Subcutaneous abdominal adipose tissue (tissue), 5 donors: ENCODE measurements around the gene PCBP3.
"Not testable (repeated sequence)": the region's sequence is repeated elsewhere in the genome, so short reads cannot be mapped to it uniquely, and the experiment has no call there.

ENCODE experiments used
- H3K27ac ChIP-seq: one replicate; pipeline ENCODE4 v1.7.0; 2013; ENCODE audit warnings: low read depth, mild to moderate bottlenecking, inconsistent platforms, low read length, moderate library complexity
- H3K27me3 ChIP-seq, 5 donors: one replicate each; pipeline ENCODE4 v1.7.0; 2013; ENCODE audit warnings: low read length in 5 of 5, inconsistent platforms in 1 of 5; ENCODE audit not compliant: control insufficient read depth in 5 of 5, insufficient read depth in 4 of 5
- H3K36me3 ChIP-seq, 5 donors: one replicate each; pipeline ENCODE4 v1.7.0; 2013; ENCODE audit warnings: low read length in 5 of 5; ENCODE audit not compliant: control insufficient read depth in 5 of 5, insufficient read depth in 5 of 5
- H3K4me1 ChIP-seq, 5 donors: one replicate each; pipeline ENCODE4 v1.7.0; 2013; ENCODE audit warnings: low read length in 5 of 5, mild to moderate bottlenecking in 3 of 5, moderate library complexity in 1 of 5; ENCODE audit not compliant: control insufficient read depth in 5 of 5, insufficient read depth in 5 of 5
- H3K4me3 ChIP-seq, 5 donors: one replicate each; pipeline ENCODE4 v1.7.0; 2013; ENCODE audit warnings: low read length in 5 of 5, low read depth in 1 of 5
- H3K9ac ChIP-seq, 5 donors: one replicate each; pipeline ENCODE4 v1.7.0; 2013; ENCODE audit warnings: low read length in 5 of 5, mild to moderate bottlenecking in 4 of 5, moderate library complexity in 3 of 5
- H3K9me3 ChIP-seq, 5 donors: one replicate each; pipeline ENCODE4 v1.7.0; 2013; ENCODE audit warnings: low read length in 5 of 5; ENCODE audit not compliant: control insufficient read depth in 5 of 5
- donor health status: healthy.
- donor health status: healthy.
- donor health status: healthy.
- donor health status: healthy.
- donor health status: healthy.

Gene PCBP3

GRCh38 chr21:45950740-45951515, 307.4 kb downstream of the PCBP3 start:
- Histone ChIP-seq H3K4me3 (no peak overlapping the region), H3K9ac (no peak overlapping the region), H3K27me3 (peaks cover 0 to 24% (median 4%) of the 10 kb centered on the region in 5 donors), H3K27ac (no peak overlapping the region), H3K36me3 (no peaks in the 10 kb centered on the region), H3K9me3 (no peaks in the 10 kb centered on the region), H3K4me1 (peaks cover 0 to 33% (median 31%) of the 10 kb centered on the region in 5 donors)

- Histone ChIP-seq H3K36me3 (no peaks in the 10 kb centered on the region), H3K9ac (no peak overlapping the region), H3K27me3 (peaks cover 0 to 24% (median 4%) of the 10 kb centered on the region in 5 donors), H3K9me3 (no peaks in the 10 kb centered on the region), H3K4me1 (peaks cover 0 to 33% (median 31%) of the 10 kb centered on the region in 5 donors), H3K27ac (no peak overlapping the region), H3K4me3 (no peak overlapping the region)
These were observed 308.2 kb downstream of the PCBP3 start for GRCh38 chr21:45951676-45952075.

- not testable (repeated sequence) for H3K27ac ChIP-seq, H3K4me3 ChIP-seq, H3K9me3 ChIP-seq, H3K9ac ChIP-seq, H3K36me3 ChIP-seq
- peaks cover 0 to 37% (median 35%) of the 10 kb centered on the region in 5 donors for H3K4me1 ChIP-seq
- peaks cover 0 to 24% (median 4%) of the 10 kb centered on the region in 5 donors for H3K27me3 ChIP-seq
These were observed 309.0 kb downstream of the PCBP3 start for GRCh38 chr21:45952527-45952926.

GRCh38 chr21:45952974-45953373, 309.4 kb downstream of the PCBP3 start:
- no peaks in the 10 kb centered on the region for H3K36me3 ChIP-seq
- no peak overlapping the region for H3K4me3 ChIP-seq
- H3K9me3 ChIP-seq, result no peaks in the 10 kb centered on the region
- H3K4me1 ChIP-seq, result peaks cover 0 to 42% (median 38%) of the 10 kb centered on the region in 5 donors
- no peak overlapping the region for H3K27ac ChIP-seq
- peaks cover 0 to 24% (median 4%) of the 10 kb centered on the region in 5 donors for H3K27me3 ChIP-seq
- no peak overlapping the region for H3K9ac ChIP-seq

GRCh38 chr21:45954261-45954660, 310.7 kb downstream of the PCBP3 start:
- Histone ChIP-seq H3K4me3 (no peak overlapping the region), H3K36me3 (no peaks in the 10 kb centered on the region), H3K4me1 (peaks cover 0 to 42% (median 39%) of the 10 kb centered on the region in 5 donors), H3K9ac (no peak overlapping the region), H3K27me3 (peaks cover 0 to 18% (median 4%) of the 10 kb centered on the region in 5 donors), H3K9me3 (no peaks in the 10 kb centered on the region), H3K27ac (no peak overlapping the region)

- H3K9me3 ChIP-seq, result no peaks in the 10 kb centered on the region
- peaks cover 0 to 15% (median 4%) of the 10 kb centered on the region in 5 donors for H3K27me3 ChIP-seq
- H3K36me3 ChIP-seq, result no peaks in the 10 kb centered on the region
- H3K9ac ChIP-seq, result no peak overlapping the region
- peaks cover 0 to 36% (median 35%) of the 10 kb centered on the region in 5 donors for H3K4me1 ChIP-seq
- H3K27ac ChIP-seq, result no peak overlapping the region
- no peak overlapping the region for H3K4me3 ChIP-seq
These were observed 311.4 kb downstream of the PCBP3 start for GRCh38 chr21:45954921-45955320.

GRCh38 chr21:45957551-45957950, 314.0 kb downstream of the PCBP3 start:
- H3K27ac ChIP-seq, result peak overlapping the region; percentile 71
- H3K4me3 ChIP-seq, result no peak overlapping the region
- H3K27me3 ChIP-seq, result no peaks in the 10 kb centered on the region
- H3K9ac ChIP-seq, result no peak overlapping the region
- no peaks in the 10 kb centered on the region for H3K36me3 ChIP-seq
- no peaks in the 10 kb centered on the region for H3K9me3 ChIP-seq
- peaks cover 0 to 25% (median 24%) of the 10 kb centered on the region in 5 donors for H3K4me1 ChIP-seq

- Histone ChIP-seq H3K27me3 (no peaks in the 10 kb centered on the region), H3K36me3 (no peaks in the 10 kb centered on the region), H3K9me3 (no peaks in the 10 kb centered on the region), H3K27ac (peak overlapping the region; percentile 71), H3K9ac (peak overlapping the region in 1 of 5 donors; percentile 7), H3K4me3 (peak overlapping the region in 1 of 5 donors; percentile 4), H3K4me1 (peaks cover 0 to 29% (median 24%) of the 10 kb centered on the region in 5 donors)
These were observed 314.6 kb downstream of the PCBP3 start for GRCh38 chr21:45957981-45958600.

- Histone ChIP-seq H3K9me3 (no peaks in the 10 kb centered on the region), H3K36me3 (no peaks in the 10 kb centered on the region), H3K9ac (no peak overlapping the region), H3K4me1 (peaks cover 0 to 23% (median 22%) of the 10 kb centered on the region in 5 donors), H3K4me3 (no peak overlapping the region), H3K27ac (peak overlapping the region; percentile 71), H3K27me3 (no peaks in the 10 kb centered on the region)
These were observed 315.7 kb downstream of the PCBP3 start for GRCh38 chr21:45959182-45959581.

GRCh38 chr21:45959779-45960390, 316.4 kb downstream of the PCBP3 start:
- Histone ChIP-seq H3K4me1 (peaks cover 0 to 19% (median 18%) of the 10 kb centered on the region in 5 donors), H3K9me3 (peaks cover 0 to 3% (median 0%) of the 10 kb centered on the region in 5 donors), H3K27me3 (no peaks in the 10 kb centered on the region), H3K27ac (no peak overlapping the region), H3K9ac (no peak overlapping the region), H3K4me3 (no peak overlapping the region), H3K36me3 (no peaks in the 10 kb centered on the region)
